NB4 (cell line): ENCODE data around the gene PHLDB1.

ENCODE experiments used
- MYC ChIP-seq: IDR thresholded peaks from 2 replicates; pipeline ENCODE4 v1.6.1; 2011; ENCODE audit warnings: low read depth, low read length
- POLR2A ChIP-seq: IDR thresholded peaks from 2 replicates; pipeline ENCODE4 v1.6.1; 2011; ENCODE audit warnings: mild to moderate bottlenecking; ENCODE audit not compliant: insufficient read length; ENCODE audit errors: extremely low read depth
- TF ChIP-seq, protein P1 (sequence below): IDR thresholded peaks from one replicate; pipeline ENCODE4 v1.5.1; 2012; ENCODE audit warnings: low read depth, low read length
- TF ChIP-seq, protein P2 (sequence below): IDR thresholded peaks from 2 replicates; pipeline ENCODE4 v1.6.1; 2011; ENCODE audit warnings: low read depth, low read length

GRCh38 chr11:118694185-118694584 lies 86.8 kb downstream of the PHLDB1 start:
- TF ChIP-seq, protein P1, sequence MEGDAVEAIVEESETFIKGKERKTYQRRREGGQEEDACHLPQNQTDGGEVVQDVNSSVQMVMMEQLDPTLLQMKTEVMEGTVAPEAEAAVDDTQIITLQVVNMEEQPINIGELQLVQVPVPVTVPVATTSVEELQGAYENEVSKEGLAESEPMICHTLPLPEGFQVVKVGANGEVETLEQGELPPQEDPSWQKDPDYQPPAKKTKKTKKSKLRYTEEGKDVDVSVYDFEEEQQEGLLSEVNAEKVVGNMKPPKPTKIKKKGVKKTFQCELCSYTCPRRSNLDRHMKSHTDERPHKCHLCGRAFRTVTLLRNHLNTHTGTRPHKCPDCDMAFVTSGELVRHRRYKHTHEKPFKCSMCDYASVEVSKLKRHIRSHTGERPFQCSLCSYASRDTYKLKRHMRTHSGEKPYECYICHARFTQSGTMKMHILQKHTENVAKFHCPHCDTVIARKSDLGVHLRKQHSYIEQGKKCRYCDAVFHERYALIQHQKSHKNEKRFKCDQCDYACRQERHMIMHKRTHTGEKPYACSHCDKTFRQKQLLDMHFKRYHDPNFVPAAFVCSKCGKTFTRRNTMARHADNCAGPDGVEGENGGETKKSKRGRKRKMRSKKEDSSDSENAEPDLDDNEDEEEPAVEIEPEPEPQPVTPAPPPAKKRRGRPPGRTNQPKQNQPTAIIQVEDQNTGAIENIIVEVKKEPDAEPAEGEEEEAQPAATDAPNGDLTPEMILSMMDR, result no peak
- TF ChIP-seq, protein P2, sequence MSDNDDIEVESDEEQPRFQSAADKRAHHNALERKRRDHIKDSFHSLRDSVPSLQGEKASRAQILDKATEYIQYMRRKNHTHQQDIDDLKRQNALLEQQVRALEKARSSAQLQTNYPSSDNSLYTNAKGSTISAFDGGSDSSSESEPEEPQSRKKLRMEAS, result no peak
- TF ChIP-seq POLR2A (no peak), MYC (no peak)
